Measurements from ENCODE around the gene DTWD2. TPM values are rescaled to one million over a fixed set of nuclear protein-coding genes. Genes with fewer than 3 reads are reported as not detected.
"Not testable (repeated sequence)": the region's sequence is repeated elsewhere in the genome, so short reads cannot be mapped to it uniquely, and the experiment has no call there.

The DTWD2 gene
- total RNA-seq, 2 experiments from 2014 or later = 2.6 to 3.7 TPM

GRCh38 chr5:118960557-118960956 is 27.8 kb downstream of the DTWD2 start:
- Mint-ChIP-seq H3K27me3 (no peaks in the 10 kb centered on the region), H3K27ac (no peak overlapping the region), H3K4me1 (no peaks in the 10 kb centered on the region), H3K36me3 (peaks cover 2% of the 10 kb centered on the region), H3K4me3 (no peak overlapping the region), H3K9me3 (no peaks in the 10 kb centered on the region)
- ATAC-seq (ENCODE audit: low read depth) (no peak), DNase-seq (no peak)
- POLR2A ChIA-PET = no interaction called here

GRCh38 chr5:118956727-118957126 is 31.6 kb downstream of the DTWD2 start:
- no peaks in the 10 kb centered on the region for H3K9me3 Mint-ChIP-seq
- no peak overlapping the region for H3K27ac Mint-ChIP-seq
- no peak overlapping the region for H3K4me3 Mint-ChIP-seq
- ATAC-seq (ENCODE audit: low read depth) = no peak
- POLR2A ChIA-PET = no interaction called here
- H3K27me3 Mint-ChIP-seq = no peaks in the 10 kb centered on the region
- DNase-seq = no peak
- H3K4me1 Mint-ChIP-seq = no peaks in the 10 kb centered on the region
- no peaks in the 10 kb centered on the region for H3K36me3 Mint-ChIP-seq

GRCh38 chr5:118953652-118954005 is 34.7 kb downstream of the DTWD2 start:
- Mint-ChIP-seq H3K4me3 (no peak overlapping the region), H3K4me1 (no peaks in the 10 kb centered on the region), H3K36me3 (no peaks in the 10 kb centered on the region), H3K9me3 (no peaks in the 10 kb centered on the region), H3K27ac (no peak overlapping the region), H3K27me3 (no peaks in the 10 kb centered on the region)
- no peak for DNase-seq
- no peak for ATAC-seq (ENCODE audit: low read depth)
- POLR2A ChIA-PET = no interaction called here

GRCh38 chr5:118952992-118953651 is 35.2 kb downstream of the DTWD2 start:
- Mint-ChIP-seq H3K27me3 (no peaks in the 10 kb centered on the region), H3K9me3 (no peaks in the 10 kb centered on the region), H3K4me1 (no peaks in the 10 kb centered on the region), H3K36me3 (no peaks in the 10 kb centered on the region), H3K4me3 (no peak overlapping the region), H3K27ac (no peak overlapping the region)
- POLR2A ChIA-PET = no interaction called here
- ATAC-seq (ENCODE audit: low read depth) (no peak), DNase-seq (no peak)

- POLR2A ChIA-PET; H3K4me3 Mint-ChIP-seq; ATAC-seq (ENCODE audit: low read depth); H3K27me3 Mint-ChIP-seq; H3K27ac Mint-ChIP-seq; H3K36me3 Mint-ChIP-seq; H3K4me1 Mint-ChIP-seq; H3K9me3 Mint-ChIP-seq; DNase-seq: not testable (repeated sequence)
Observed at GRCh38 chr5:118952306-118952705, 36.0 kb downstream of the DTWD2 start.

GRCh38 chr5:118950354-118950753 is 38.0 kb downstream of the DTWD2 start:
- ATAC-seq (ENCODE audit: low read depth); H3K4me1 Mint-ChIP-seq; H3K27ac Mint-ChIP-seq; H3K36me3 Mint-ChIP-seq; DNase-seq; H3K9me3 Mint-ChIP-seq; H3K27me3 Mint-ChIP-seq; H3K4me3 Mint-ChIP-seq; POLR2A ChIA-PET: not testable (repeated sequence)

- no peak overlapping the region for H3K4me3 Mint-ChIP-seq
- H3K27ac Mint-ChIP-seq = no peak overlapping the region
- H3K27me3 Mint-ChIP-seq = no peaks in the 10 kb centered on the region
- no peak for ATAC-seq (ENCODE audit: low read depth)
- no peaks in the 10 kb centered on the region for H3K4me1 Mint-ChIP-seq
- H3K36me3 Mint-ChIP-seq = no peaks in the 10 kb centered on the region
- no peaks in the 10 kb centered on the region for H3K9me3 Mint-ChIP-seq
- no peak for DNase-seq
- POLR2A ChIA-PET = no interaction called here
Observed at GRCh38 chr5:118946138-118946800, 42.1 kb downstream of the DTWD2 start.

GRCh38 chr5:118937393-118938061 is 50.8 kb downstream of the DTWD2 start:
- Mint-ChIP-seq H3K27ac (no peak overlapping the region), H3K36me3 (no peaks in the 10 kb centered on the region), H3K27me3 (no peaks in the 10 kb centered on the region), H3K9me3 (no peaks in the 10 kb centered on the region), H3K4me1 (no peaks in the 10 kb centered on the region), H3K4me3 (no peak overlapping the region)
- DNase-seq = no peak
- ATAC-seq (ENCODE audit: low read depth) = no peak
- POLR2A ChIA-PET = no interaction called here

GRCh38 chr5:118933703-118934102 is 54.6 kb downstream of the DTWD2 start:
- Mint-ChIP-seq H3K36me3 (no peaks in the 10 kb centered on the region), H3K4me3 (no peak overlapping the region), H3K9me3 (no peaks in the 10 kb centered on the region), H3K27me3 (no peaks in the 10 kb centered on the region), H3K4me1 (no peaks in the 10 kb centered on the region), H3K27ac (no peak overlapping the region)
- no peak for DNase-seq
- no peak for ATAC-seq (ENCODE audit: low read depth)
- POLR2A ChIA-PET = no interaction called here

GRCh38 chr5:118931564-118931963 is 56.8 kb downstream of the DTWD2 start:
- H3K36me3 Mint-ChIP-seq = no peaks in the 10 kb centered on the region
- H3K4me1 Mint-ChIP-seq = no peaks in the 10 kb centered on the region
- ATAC-seq (ENCODE audit: low read depth) = no peak

GRCh38 chr5:118924006-118924389 is 64.3 kb downstream of the DTWD2 start:
- H3K4me3 Mint-ChIP-seq = no peak overlapping the region
- H3K27ac Mint-ChIP-seq = no peak overlapping the region
- POLR2A ChIA-PET = no interaction called here
- H3K9me3 Mint-ChIP-seq = no peaks in the 10 kb centered on the region
- H3K27me3 Mint-ChIP-seq = no peaks in the 10 kb centered on the region
- H3K36me3 Mint-ChIP-seq = no peaks in the 10 kb centered on the region
- DNase-seq (no peak), ATAC-seq (ENCODE audit: low read depth) (no peak)
- no peaks in the 10 kb centered on the region for H3K4me1 Mint-ChIP-seq

More at GRCh38 chr5:118931564-118931963, 56.8 kb downstream of the DTWD2 start:
- POLR2A ChIA-PET = no interaction called here
- no peak for DNase-seq
- no peaks in the 10 kb centered on the region for H3K27me3 Mint-ChIP-seq
- H3K9me3 Mint-ChIP-seq = no peaks in the 10 kb centered on the region
- no peak overlapping the region for H3K27ac Mint-ChIP-seq
- H3K4me3 Mint-ChIP-seq = no peak overlapping the region

GRCh38 chr5:118923295-118924005 is 64.9 kb downstream of the DTWD2 start:
- no peak overlapping the region for H3K27ac Mint-ChIP-seq
- ATAC-seq (ENCODE audit: low read depth) (no peak), DNase-seq (no peak)
- H3K9me3 Mint-ChIP-seq = no peaks in the 10 kb centered on the region
- H3K27me3 Mint-ChIP-seq = no peaks in the 10 kb centered on the region
- POLR2A ChIA-PET = no interaction called here
- H3K4me3 Mint-ChIP-seq = no peak overlapping the region
- H3K36me3 Mint-ChIP-seq = no peaks in the 10 kb centered on the region
- no peaks in the 10 kb centered on the region for H3K4me1 Mint-ChIP-seq

GRCh38 chr5:118921866-118922265 is 66.5 kb downstream of the DTWD2 start:
- no peaks in the 10 kb centered on the region for H3K4me1 Mint-ChIP-seq
- POLR2A ChIA-PET = no interaction called here

GRCh38 chr5:118919016-118919415 is 69.3 kb downstream of the DTWD2 start:
- H3K4me3 Mint-ChIP-seq = no peak overlapping the region
- no peak overlapping the region for H3K27ac Mint-ChIP-seq
- POLR2A ChIA-PET = interaction anchor here (0.7 kb wide), 1 partner anchor 13 kb away, joined by 3 read pairs; no protein-coding TSS in a partner anchor
- ATAC-seq (ENCODE audit: low read depth) (no peak), DNase-seq (no peak)
- no peaks in the 10 kb centered on the region for H3K4me1 Mint-ChIP-seq
- H3K36me3 Mint-ChIP-seq = no peaks in the 10 kb centered on the region
- no peaks in the 10 kb centered on the region for H3K9me3 Mint-ChIP-seq
- H3K27me3 Mint-ChIP-seq = no peaks in the 10 kb centered on the region

More at GRCh38 chr5:118921866-118922265, 66.5 kb downstream of the DTWD2 start:
- no peak for ATAC-seq (ENCODE audit: low read depth)
- no peak for DNase-seq
- Mint-ChIP-seq H3K27me3 (no peaks in the 10 kb centered on the region), H3K4me3 (no peak overlapping the region), H3K27ac (no peak overlapping the region), H3K36me3 (no peaks in the 10 kb centered on the region), H3K9me3 (no peaks in the 10 kb centered on the region)
